Transverse colon (tissue), 4 donors: Measurements from ENCODE around the gene GPR61. TPM values are rescaled to one million over a fixed set of nuclear protein-coding genes. Genes with fewer than 3 reads are reported as not detected.

ENCODE experiments used
- DNase-seq: peaks from one replicate; pipeline ENCODE4 v3.0.0-alpha.2; 2019
- H3K27ac ChIP-seq, 4 donors: fragments of 200-600 bp; sonication (generic); 2 replicates each; pipeline ENCODE4 v1.5.1; 2016 to 2018; ENCODE audit warnings: inconsistent platforms in 4 of 4
- H3K27me3 ChIP-seq: fragments of 200-600 bp; sonication (generic); 2 replicates; pipeline ENCODE4 v1.5.1; 2017; ENCODE audit warnings: inconsistent platforms
- H3K36me3 ChIP-seq, 4 donors: fragments of 200-600 bp; sonication (generic); 2 replicates each; pipeline ENCODE4 v1.5.1; 2017 to 2019; ENCODE audit warnings: inconsistent platforms in 4 of 4
- H3K4me1 ChIP-seq, 4 donors: fragments of 200-600 bp; sonication (generic); 2 replicates each; pipeline ENCODE4 v1.5.1; 2017 to 2020; ENCODE audit warnings: inconsistent platforms in 4 of 4
- H3K4me3 ChIP-seq, 4 donors: fragments of 200-600 bp; sonication (generic); 1 replicate in 1 of 4; 2 replicates in 3 of 4; pipeline versions ENCODE4 v1.5.1 to v1.6.1; 2017 to 2019; ENCODE audit warnings: inconsistent platforms in 4 of 4
- H3K9me3 ChIP-seq, 2 donors: fragments of 200-600 bp; sonication (generic); 2 replicates each; pipeline ENCODE4 v1.5.1; 2017 to 2019; ENCODE audit warnings: inconsistent platforms in 2 of 2
- EP300 ChIP-seq: sonication (generic); formaldehyde crosslinking; IDR thresholded peaks from one replicate; pipeline ENCODE4 v1.6.1; 2017; ENCODE audit warnings: antibody characterized with exemption, low read depth
- POLR2A ChIP-seq: fragments of 450-650 bp; IDR thresholded peaks from one replicate; pipeline ENCODE4 v1.6.1; 2016; ENCODE audit warnings: antibody characterized with exemption, mild to moderate bottlenecking, moderate library complexity
- POLR2AphosphoS5 ChIP-seq, 3 donors: sonication (generic); formaldehyde crosslinking; IDR thresholded peaks; one replicate each; pipeline ENCODE4 v1.6.1; 2016; ENCODE audit warnings: antibody characterized with exemption in 3 of 3
- WGBS, 2 donors: methylation state at CpG; one replicate each; pipeline ENCODE4 v1.1.5; 2018; ENCODE audit warnings: low coverage in 1 of 2; 5-methylcytosine and 5-hydroxymethylcytosine counted together
- in situ Hi-C, 4 donors: fragments of 200-750 bp; cut with MboI; loops; one replicate each; pipeline versions ENCODE4 v1.15.0 to v1.15.1; 2017; ENCODE audit warnings: low sequenced_read_pairs in 3 of 4, low pct_ligation_motif_present in 1 of 4, low pct_unique_long_range_greater_than_20kb in 1 of 4
- intact Hi-C: fragments of 100-400 bp; cut with DNase I; formaldehyde crosslinking; loops from one replicate; pipeline ENCODE4 v1.15.1; 2023; ENCODE audit warnings: low total_unique reads
- total RNA-seq, 4 donors: library from RNA; depleted of rRNA; stranded (reverse); fragments of >200 nt; gene quantifications; one replicate each; pipeline ENCODE4 v1.1.0, GENCODE V29; 2016
- TF ChIP-seq, protein P1 (sequence below), 5 experiments: fragments of 200-600 bp in 3 of 5; fragments of 450-650 bp in 2 of 5; sonication (generic) in 3 of 5; IDR thresholded peaks; 1 replicate in 2 of 5; 2 replicates in 3 of 5; pipeline ENCODE4 v1.5.1; 2016 to 2017; ENCODE audit warnings: antibody characterized with exemption in 5 of 5, inconsistent platforms in 3 of 5, mild to moderate bottlenecking in 2 of 5, moderate library complexity in 1 of 5

GPR61 gene
- total RNA-seq, 4 donors from 2014 or later: not detected

DNA sequence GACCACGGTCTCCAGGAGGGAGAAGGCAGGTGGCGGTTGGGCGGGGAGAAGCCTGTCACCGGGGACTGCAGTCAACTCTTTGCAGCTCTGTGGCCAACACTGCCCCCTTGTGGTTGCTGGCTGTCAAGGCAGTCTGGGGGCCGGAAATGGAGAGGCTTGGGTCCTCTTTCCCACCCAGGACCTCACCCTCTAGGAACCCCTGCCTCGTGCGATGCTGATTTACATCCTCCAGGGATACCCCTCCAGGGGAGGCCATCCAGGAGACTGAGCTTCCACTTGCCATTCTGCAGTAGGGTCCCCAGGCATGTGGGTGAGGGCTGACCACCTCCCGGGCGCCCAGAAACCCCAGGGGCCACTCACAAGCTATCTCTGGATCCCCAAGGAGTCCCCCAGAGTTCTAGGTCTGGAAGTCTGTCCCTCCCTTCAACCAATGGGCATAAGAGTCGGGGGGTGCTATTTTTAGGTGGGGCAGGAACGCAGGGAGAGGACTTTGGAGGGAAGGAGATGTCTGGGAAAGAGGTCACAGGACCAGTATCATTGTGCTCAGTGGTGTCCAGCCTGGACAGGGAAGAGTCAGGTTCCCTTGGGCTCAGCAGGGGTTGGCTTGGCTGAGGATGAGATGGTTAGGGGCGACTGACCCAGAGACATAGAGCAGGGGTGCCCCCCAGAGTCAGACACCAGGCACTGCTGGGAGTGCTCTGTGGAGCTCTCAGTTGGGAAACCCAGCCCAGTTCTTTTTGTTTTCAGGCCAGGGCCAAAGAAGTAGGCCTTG is 7.1 kb upstream of the GPR61 start:
- 24% methylated on average over 8 of the region's 12 CpGs; no CpG with 5 or more reads in 1 of the 2 donors for WGBS, 2 donors
- H3K9me3 ChIP-seq: no peaks in the 10 kb centered on the region
- in situ Hi-C loops (loop anchor here (5.0 to 25.0 kb wide), 5 partner anchors 35 to 455 kb away; partner anchors contain the start of gene AHCYL1 (in 1 of the 4)), intact Hi-C loops (loop anchor here (1.0 kb wide), 1 partner anchor 40 kb away; no protein-coding TSS in a partner anchor)
- no peaks in the 10 kb centered on the region for H3K36me3 ChIP-seq
- peak; percentile 89 for DNase-seq
- peaks cover 4 to 25% (median 7%) of the 10 kb centered on the region in 4 donors for H3K4me1 ChIP-seq
- peak overlapping the region in 3 of 4 donors; percentile 21 to 58 (median 34) for H3K27ac ChIP-seq
- H3K4me3 ChIP-seq: peak overlapping the region in 1 of 4 donors; percentile 20
- H3K27me3 ChIP-seq: no peaks in the 10 kb centered on the region
- TF ChIP-seq, protein P1, sequence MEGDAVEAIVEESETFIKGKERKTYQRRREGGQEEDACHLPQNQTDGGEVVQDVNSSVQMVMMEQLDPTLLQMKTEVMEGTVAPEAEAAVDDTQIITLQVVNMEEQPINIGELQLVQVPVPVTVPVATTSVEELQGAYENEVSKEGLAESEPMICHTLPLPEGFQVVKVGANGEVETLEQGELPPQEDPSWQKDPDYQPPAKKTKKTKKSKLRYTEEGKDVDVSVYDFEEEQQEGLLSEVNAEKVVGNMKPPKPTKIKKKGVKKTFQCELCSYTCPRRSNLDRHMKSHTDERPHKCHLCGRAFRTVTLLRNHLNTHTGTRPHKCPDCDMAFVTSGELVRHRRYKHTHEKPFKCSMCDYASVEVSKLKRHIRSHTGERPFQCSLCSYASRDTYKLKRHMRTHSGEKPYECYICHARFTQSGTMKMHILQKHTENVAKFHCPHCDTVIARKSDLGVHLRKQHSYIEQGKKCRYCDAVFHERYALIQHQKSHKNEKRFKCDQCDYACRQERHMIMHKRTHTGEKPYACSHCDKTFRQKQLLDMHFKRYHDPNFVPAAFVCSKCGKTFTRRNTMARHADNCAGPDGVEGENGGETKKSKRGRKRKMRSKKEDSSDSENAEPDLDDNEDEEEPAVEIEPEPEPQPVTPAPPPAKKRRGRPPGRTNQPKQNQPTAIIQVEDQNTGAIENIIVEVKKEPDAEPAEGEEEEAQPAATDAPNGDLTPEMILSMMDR (IDR thresholded peaks at IDR 0.05): peak; percentile 97 to 99 (median 99)
- no peak for TF ChIP-seq POLR2A
- TF ChIP-seq EP300: no peak
- no peak for TF ChIP-seq POLR2AphosphoS5 (IDR thresholded peaks at IDR 0.05)

DNA sequence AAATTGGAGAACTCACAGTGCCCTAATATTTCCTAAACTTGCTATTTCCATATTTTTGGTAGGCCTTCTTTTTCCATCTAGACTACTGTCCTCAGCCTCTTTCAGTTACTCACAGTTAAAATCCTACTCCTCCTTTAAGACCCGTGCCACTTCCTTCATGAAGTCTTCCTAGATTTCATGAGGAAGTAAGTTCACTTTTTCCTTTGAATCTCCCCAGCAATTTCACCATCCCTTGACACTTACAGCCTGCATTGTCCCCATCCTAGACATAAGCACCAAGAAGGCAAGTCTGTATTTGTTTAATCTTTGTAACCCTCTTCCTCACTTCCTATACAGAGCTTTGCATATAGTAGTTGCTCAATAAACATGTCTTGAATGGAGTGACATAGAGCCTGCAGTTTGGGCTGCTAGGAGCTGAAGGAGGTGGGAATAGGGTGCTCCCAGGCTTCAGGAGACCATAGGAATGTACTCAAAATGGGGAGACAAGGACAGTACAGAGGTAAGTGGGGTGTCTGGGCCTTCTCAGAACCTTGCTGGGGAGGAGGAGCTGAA is 5.3 kb upstream of the GPR61 start:
- in situ Hi-C loops: loop anchor here (5.0 to 25.0 kb wide), 5 partner anchors 37 to 453 kb away; partner anchors contain the start of gene AHCYL1 (in 1 of the 4)
- WGBS, 2 donors: 88% methylated on average over 1 of the region's 1 CpG
- Histone ChIP-seq H3K9me3 (no peaks in the 10 kb centered on the region), H3K27ac (no peak overlapping the region), H3K27me3 (no peaks in the 10 kb centered on the region), H3K4me1 (peaks cover 4 to 25% (median 7%) of the 10 kb centered on the region in 4 donors), H3K36me3 (no peaks in the 10 kb centered on the region), H3K4me3 (no peak overlapping the region)
- TF ChIP-seq, protein P1 (IDR thresholded peaks at IDR 0.05): no peak
- TF ChIP-seq EP300: no peak
- no peak for TF ChIP-seq POLR2A
- no peak for TF ChIP-seq POLR2AphosphoS5 (IDR thresholded peaks at IDR 0.05)
- intact Hi-C loops: no loop called here
- DNase-seq: no peak

DNA sequence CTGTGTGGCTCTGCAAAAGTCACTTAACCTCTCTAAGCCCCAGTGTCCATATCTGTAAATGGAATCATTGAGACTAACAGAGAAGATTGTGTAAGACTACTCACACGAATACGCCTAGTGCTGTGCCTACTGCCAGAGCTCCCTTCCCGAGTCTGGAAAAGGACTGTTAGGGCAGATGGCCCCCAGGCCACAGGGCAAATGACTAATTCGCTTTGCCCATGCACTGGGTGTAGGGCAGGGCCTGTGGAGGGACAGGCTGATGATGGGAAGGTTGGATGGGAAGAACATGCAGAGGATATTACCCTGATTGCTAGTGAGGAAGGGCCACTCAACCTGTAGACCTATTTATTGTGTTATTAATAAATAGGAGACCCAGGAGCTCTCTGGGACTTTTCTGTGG is 4.2 kb upstream of the GPR61 start:
- no peak for DNase-seq
- Histone ChIP-seq H3K4me1 (peaks cover 4 to 25% (median 7%) of the 10 kb centered on the region in 4 donors), H3K4me3 (no peak overlapping the region), H3K27ac (peak overlapping the region in 2 of 4 donors; percentile 42 to 60), H3K9me3 (no peaks in the 10 kb centered on the region), H3K27me3 (no peaks in the 10 kb centered on the region), H3K36me3 (no peaks in the 10 kb centered on the region)
- 75% methylated on average over 4 of the region's 4 CpGs; no CpG with 5 or more reads in 1 of the 2 donors for WGBS, 2 donors
- in situ Hi-C loops: loop anchor here in 2 of 4 donors (10.0 to 25.0 kb wide), 2 partner anchors 271 to 452 kb away; partner anchors contain the start of gene AHCYL1 (in 1 of the 2)
- intact Hi-C loops: no loop called here
- TF ChIP-seq, protein P1 (IDR thresholded peaks at IDR 0.05): no peak
- TF ChIP-seq POLR2A (no peak), POLR2AphosphoS5 (IDR thresholded peaks at IDR 0.05) (no peak), EP300 (no peak)

DNA sequence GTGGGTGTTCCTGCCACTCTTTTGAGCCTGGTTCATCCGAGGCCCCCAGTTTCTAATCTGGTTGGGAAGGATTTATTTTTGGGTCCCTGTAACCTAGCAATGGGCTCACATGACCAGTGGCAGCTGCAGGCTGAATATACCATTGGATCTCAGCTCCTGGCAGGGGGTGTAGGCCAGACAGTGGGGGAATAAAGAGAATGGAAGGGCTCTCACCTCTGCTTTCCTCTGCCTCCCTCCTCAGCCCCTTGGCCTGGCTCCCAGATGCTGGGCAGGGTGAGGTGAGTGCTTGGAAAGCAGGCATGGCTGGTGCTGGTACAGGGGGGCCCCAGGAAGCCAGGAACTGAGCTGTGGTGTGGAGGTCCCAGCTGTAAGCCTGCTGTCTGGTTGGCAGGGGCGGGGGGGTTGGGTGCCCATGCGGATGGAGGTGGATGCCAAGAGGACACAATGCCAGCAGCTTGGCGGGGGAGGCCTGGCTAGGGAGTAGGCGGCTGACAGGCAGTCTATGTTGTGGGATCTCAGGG is 3.6 kb upstream of the GPR61 start:
- peak overlapping the region in 3 of 4 donors; percentile 1 to 60 (median 42) for H3K27ac ChIP-seq
- H3K27me3 ChIP-seq: no peaks in the 10 kb centered on the region
- H3K4me1 ChIP-seq: peaks cover 4 to 25% (median 7%) of the 10 kb centered on the region in 4 donors
- in situ Hi-C loops: loop anchor here in 2 of 4 donors (10.0 to 25.0 kb wide), 2 partner anchors 271 to 451 kb away; partner anchors contain the start of gene AHCYL1 (in 1 of the 2)
- no peak for DNase-seq
- TF ChIP-seq EP300: no peak
- TF ChIP-seq POLR2AphosphoS5 (IDR thresholded peaks at IDR 0.05): no peak
- TF ChIP-seq, protein P1 (IDR thresholded peaks at IDR 0.05): no peak
- no peak for TF ChIP-seq POLR2A
- WGBS, 2 donors: 71% methylated on average over 5 of the region's 5 CpGs; no CpG with 5 or more reads in 1 of the 2 donors
- H3K4me3 ChIP-seq: no peak overlapping the region
- H3K36me3 ChIP-seq: no peaks in the 10 kb centered on the region
- H3K9me3 ChIP-seq: no peaks in the 10 kb centered on the region
- intact Hi-C loops: no loop called here
